CD4-positive, alpha-beta T cell (primary cell): ENCODE measurements around the gene HTATIP2. TPM values are rescaled to one million over a fixed set of nuclear protein-coding genes. Genes with fewer than 3 reads are reported as not detected.

Experiments used
- ATAC-seq: fragments of 200-7000 bp; cut with Tn5 transposase; one replicate; pipeline ENCODE4 v1.10.0; 2022; ENCODE audit warnings: mild to moderate bottlenecking; ENCODE audit not compliant: poor library complexity
- CTCF ChIA-PET: fragments of 350-600 bp; sonication (Branson Sonifier 250); formaldehyde crosslinking; loops from one replicate; lab custom pipeline; 2021; ENCODE audit warnings: antibody characterized with exemption, inconsistent platforms; lab: Charles Lee
- POLR2A ChIA-PET: fragments of 350-600 bp; sonication (Branson Sonifier 250); formaldehyde crosslinking; loops from one replicate; lab custom pipeline; 2021; ENCODE audit warnings: antibody characterized with exemption, inconsistent platforms; lab: Charles Lee
- DNase-seq, 14 experiments: peaks; one replicate each; pipeline ENCODE4 v3.0.0-alpha.2; 2013 to 2020; ENCODE audit warnings: mixed read lengths in 2 of 14
- H3K27ac ChIP-seq, 2 donors: one replicate each; pipeline versions ENCODE4 v1.5.1 to v1.7.0; 2013; ENCODE audit warnings: low read length in 2 of 2, low read depth in 1 of 2, mild to moderate bottlenecking in 1 of 2
- H3K27me3 ChIP-seq, 2 experiments: 1 replicate in 1 of 2; 2 replicates in 1 of 2; pipeline versions ENCODE4 v1.6.1 to v1.7.0; 2013; ENCODE audit warnings: low read length in 2 of 2, control low read depth in 1 of 2, mild to moderate bottlenecking in 1 of 2, moderate library complexity in 1 of 2; ENCODE audit not compliant: insufficient read depth in 2 of 2, control insufficient read depth in 1 of 2
- H3K36me3 ChIP-seq: one replicate; pipeline ENCODE4 v1.6.1; 2013; ENCODE audit warnings: low read length, control low read depth; ENCODE audit not compliant: insufficient read depth
- H3K4me1 ChIP-seq: one replicate; pipeline ENCODE4 v1.6.1; 2013; ENCODE audit warnings: low read length, control low read depth; ENCODE audit not compliant: insufficient read depth
- H3K4me3 ChIP-seq: one replicate; pipeline ENCODE4 v1.5.1; 2013; ENCODE audit warnings: mild to moderate bottlenecking, low read length, moderate library complexity
- H3K9me3 ChIP-seq, 2 experiments: 1 replicate in 1 of 2; 2 replicates in 1 of 2; pipeline versions ENCODE4 v1.6.1 to v1.7.0; 2013; ENCODE audit warnings: low read length in 2 of 2, mild to moderate bottlenecking in 2 of 2, control low read depth in 1 of 2, moderate library complexity in 1 of 2; ENCODE audit not compliant: control insufficient read depth in 1 of 2, insufficient read depth in 1 of 2
- H3K27ac Mint-ChIP-seq: one replicate; pipeline ENCODE4 v1.8.0; 2020; ENCODE audit warnings: mixed read lengths
- H3K27me3 Mint-ChIP-seq: one replicate; pipeline ENCODE4 v1.8.0; 2021; ENCODE audit warnings: mixed read lengths
- H3K36me3 Mint-ChIP-seq: one replicate; pipeline ENCODE4 v1.8.0; 2021; ENCODE audit warnings: low read depth, mixed read lengths
- H3K4me1 Mint-ChIP-seq: one replicate; pipeline ENCODE4 v1.8.0; 2021; ENCODE audit warnings: low read depth, mixed read lengths
- H3K4me3 Mint-ChIP-seq: one replicate; pipeline ENCODE4 v1.8.0; 2020; ENCODE audit warnings: mild to moderate bottlenecking, mixed read lengths
- H3K9me3 Mint-ChIP-seq: one replicate; pipeline ENCODE4 v1.8.0; 2020; ENCODE audit warnings: mixed read lengths
- CTCF ChIP-seq: fragments of 200-600 bp; IDR thresholded peaks from one replicate; pipeline ENCODE4 v1.8.0; 2022; ENCODE audit warnings: antibody characterized with exemption, mild to moderate bottlenecking
- intact Hi-C, 2 experiments: fragments of 100-400 bp; cut with DNase I in 1 of 2; cut with micrococcal nuclease in 1 of 2; formaldehyde crosslinking; loops; one replicate each; pipeline versions ENCODE4 v1.15.1 to v1.9.0; 2023 to 2025; cut with DNase I, micrococcal nuclease
- total RNA-seq, 174 experiments: library from RNA in 2 of 174; stranded (reverse) in 2 of 174; gene quantifications; one replicate each; pipeline ENCODE4 v1.2.3 and lab custom pipeline; 2021 to 2026

HTATIP2 gene
- total RNA-seq, 2 experiments from 2014 or later = 8.1 to 9.8 TPM

GRCh38 chr11:20342347-20343141, 21.0 kb upstream of the HTATIP2 start:
- Mint-ChIP-seq H3K27ac (no peak overlapping the region), H3K4me1 (no peaks in the 10 kb centered on the region), H3K4me3 (no peak overlapping the region), H3K36me3 (no peaks in the 10 kb centered on the region), H3K27me3 (peaks cover 79% of the 10 kb centered on the region), H3K9me3 (no peaks in the 10 kb centered on the region)
- H3K27me3 ChIP-seq = peaks cover 21 to 29% of the 10 kb centered on the region in 2 experiments
- POLR2A ChIA-PET = no interaction called here
- CTCF ChIA-PET = interaction anchor here (1.6 kb wide), 1 partner anchor 13 kb away, joined by 5 read pairs; no protein-coding TSS in a partner anchor
- peaks cover 0 to 5% of the 10 kb centered on the region in 2 experiments for H3K9me3 ChIP-seq
- H3K36me3 ChIP-seq = no peaks in the 10 kb centered on the region
- no peak overlapping the region for H3K4me3 ChIP-seq
- no peak for TF ChIP-seq CTCF
- no peak for ATAC-seq
- no peak overlapping the region for H3K27ac ChIP-seq
- intact Hi-C loops = no loop called here
- DNase-seq = peak in 3 of 14 experiments; percentile 9 to 19 (median 14)
- H3K4me1 ChIP-seq = peaks cover 5% of the 10 kb centered on the region

GRCh38 chr11:20351136-20351535, 12.4 kb upstream of the HTATIP2 start:
- Histone ChIP-seq H3K9me3 (no peaks in the 10 kb centered on the region), H3K4me1 (peaks cover 5% of the 10 kb centered on the region), H3K27ac (no peak overlapping the region), H3K4me3 (no peak overlapping the region), H3K36me3 (no peaks in the 10 kb centered on the region), H3K27me3 (no peaks in the 10 kb centered on the region)
- no peak overlapping the region for H3K27ac Mint-ChIP-seq
- peaks cover 8% of the 10 kb centered on the region for H3K27me3 Mint-ChIP-seq
- no peak overlapping the region for H3K4me3 Mint-ChIP-seq
- H3K4me1 Mint-ChIP-seq = peaks cover 11% of the 10 kb centered on the region
- POLR2A ChIA-PET = no interaction called here
- no peaks in the 10 kb centered on the region for H3K36me3 Mint-ChIP-seq
- H3K9me3 Mint-ChIP-seq = no peaks in the 10 kb centered on the region
- CTCF ChIA-PET = interaction anchor here (1.5 kb wide), 1 partner anchor 219 kb away, joined by 3 read pairs; no protein-coding TSS in a partner anchor
- DNase-seq (no peak), ATAC-seq (no peak)
- intact Hi-C loops = no loop called here
- no peak for TF ChIP-seq CTCF

GRCh38 chr11:20351751-20352262, 11.7 kb upstream of the HTATIP2 start:
- Mint-ChIP-seq H3K4me3 (no peak overlapping the region), H3K4me1 (peaks cover 11% of the 10 kb centered on the region), H3K27ac (no peak overlapping the region), H3K27me3 (peaks cover 8% of the 10 kb centered on the region), H3K36me3 (no peaks in the 10 kb centered on the region), H3K9me3 (no peaks in the 10 kb centered on the region)
- H3K27me3 ChIP-seq = no peaks in the 10 kb centered on the region
- H3K9me3 ChIP-seq = no peaks in the 10 kb centered on the region
- peaks cover 5% of the 10 kb centered on the region for H3K4me1 ChIP-seq
- H3K27ac ChIP-seq = no peak overlapping the region
- ATAC-seq (peak; percentile 36), DNase-seq (no peak)
- no peak overlapping the region for H3K4me3 ChIP-seq
- no peaks in the 10 kb centered on the region for H3K36me3 ChIP-seq
- POLR2A ChIA-PET = no interaction called here
- intact Hi-C loops = loop anchor here in 1 of 2 experiments (2.0 kb wide), 1 partner anchor 403 kb away; no protein-coding TSS in a partner anchor
- TF ChIP-seq CTCF = no peak
- CTCF ChIA-PET = interaction anchor here (1.5 to 3.8 kb wide), 2 partner anchors 220 to 223 kb away, joined by 3 to 24 read pairs; no protein-coding TSS in a partner anchor
